ENCODE results near the gene IER5L.
"Not testable (repeated sequence)": the region's sequence is repeated elsewhere in the genome, so short reads cannot be mapped to it uniquely, and the experiment has no call there.

The IER5L gene

GRCh38 chr9:129138144-129138462, 40.0 kb downstream of the IER5L start:
- no peak for DNase-seq

- DNase-seq, result no peak
Measured at GRCh38 chr9:129137292-129138143, 40.5 kb downstream of the IER5L start.

- DNase-seq, result no peak
Measured at GRCh38 chr9:129136446-129137035, 41.5 kb downstream of the IER5L start.

GRCh38 chr9:129135476-129135875, 42.6 kb downstream of the IER5L start:
- DNase-seq, result no peak

GRCh38 chr9:129133082-129133481, 45.0 kb downstream of the IER5L start:
- DNase-seq, result no peak

GRCh38 chr9:129131300-129132145, 46.5 kb downstream of the IER5L start:
- DNase-seq, result peak; percentile 56

GRCh38 chr9:129130791-129131190, 47.3 kb downstream of the IER5L start:
- no peak for DNase-seq

GRCh38 chr9:129130271-129130670, 47.8 kb downstream of the IER5L start:
- DNase-seq, result not testable (repeated sequence)

- no peak for DNase-seq
Measured at GRCh38 chr9:129128689-129129088, 49.4 kb downstream of the IER5L start.

GRCh38 chr9:129126749-129127618, 51.1 kb downstream of the IER5L start:
- no peak for DNase-seq

Data from MV-4-11 (cell line).